Measurements from ENCODE around the gene SMYD3. TPM values are rescaled to one million over a fixed set of nuclear protein-coding genes. Genes with fewer than 3 reads are reported as not detected.

Gene SMYD3
- total and polyA plus RNA-seq, 9 of the 15 experiments (the other 6 are each of a cell fraction or from before 2014, with no cell fraction given): 128 to 440 (median 197) TPM

DNA sequence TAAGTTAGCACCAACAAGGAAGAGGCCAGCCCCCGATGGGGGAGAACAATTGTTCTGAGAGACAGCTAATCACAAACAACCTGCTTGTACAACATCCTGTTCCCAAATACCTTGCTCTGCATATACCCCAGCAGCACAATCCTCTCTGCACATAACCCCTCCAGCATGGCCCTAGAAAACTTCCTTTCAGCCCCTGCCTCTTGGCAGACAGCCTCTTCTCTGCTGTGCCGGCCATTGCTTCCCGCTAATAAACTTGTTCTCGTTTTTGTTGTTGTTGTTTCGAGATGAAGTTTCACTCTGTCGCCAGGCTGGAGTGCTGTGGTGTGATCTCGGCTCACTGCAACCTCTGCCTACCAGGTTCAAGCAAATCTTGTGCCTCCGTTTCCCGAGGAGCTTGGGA lies 392.7 kb downstream of the SMYD3 start:
- Histone ChIP-seq H3K9ac (ENCODE audit: insufficient read depth in 1 of 2, low read depth in 2 of 2, low read length in 2 of 2) (peak overlapping the region; percentile 19 to 63; a peak in 3 of 4 replicates), H3K4me1 (replicated peaks in 1 of 2; ENCODE audit: control insufficient read depth in 2 of 2, insufficient read depth in 2 of 2, low read length in 2 of 2) (peaks cover 9 to 65% of the 10 kb centered on the region in 2 experiments; a peak in 4 of 5 replicates), H2AFZ (ENCODE audit: low read depth, low read length) (peak overlapping the region; percentile 75), H3K9me1 (ENCODE audit: control insufficient read depth, insufficient read depth, low read length) (no peaks in the 10 kb centered on the region), H3K4me2 (ENCODE audit: insufficient read depth, low read length) (peak overlapping the region; percentile 69; the same call in 1 of the 2 replicates), H3K79me2 (ENCODE audit: control insufficient read depth, insufficient read depth, low read length) (peaks cover 14% of the 10 kb centered on the region; the same call in 2 of the 3 replicates), H4K20me1 (replicated peaks; ENCODE audit: control insufficient read depth, insufficient read depth, low read length) (no peaks in the 10 kb centered on the region), H3K27ac (ENCODE audit: extremely low read depth, low read depth, low read length) (peak overlapping the region; percentile 80), H3K27me3 (ENCODE audit: control insufficient read depth in 2 of 2, insufficient read depth in 2 of 2, low read length in 2 of 2) (no peaks in the 10 kb centered on the region), H3K4me3 (no peak overlapping the region), H3K9me3 (replicated peaks; ENCODE audit: control insufficient read depth, insufficient read depth, low read depth, low read length) (no peaks in the 10 kb centered on the region), H3K36me3 (ENCODE audit: control insufficient read depth, insufficient read depth, low read length) (0 out of 3 replicates have a peak, but pooled peaks cover 3% of the 10 kb centered on the region)
- no TSS peak for BruUV-seq (replicated peaks)
- in situ Hi-C loops (cut with MboI): no loop called here
- ChIA-PET POLR2A (no interaction called here), CTCF (ENCODE audit: low intra/inter-chr PET ratio) (no interaction called here)
- 58% methylated on average over 9 of the region's 9 CpGs for whole genome bisulfite sequencing (ENCODE audit: insufficient coverage, low coverage, missing lambda C conversion rate)
- FAIRE-seq (no peak), ATAC-seq (no peak), DNase-seq (ENCODE audit: extremely low read depth in 1 of 4, low spot score in 3 of 4) (no peak)
- intact Hi-C loops (cut with micrococcal nuclease): loop anchor here (5.0 to 10.0 kb wide), 3 partner anchors 82 to 960 kb away; partner anchors contain the start of gene KIF26B
- 0 out of 2 replicates have a peak, but pooled peaks have one; percentile 60 for TF ChIP-seq HBP1 (CRISPR knock-in tag; IDR thresholded peaks at IDR 0.05)
- TF ChIP-seq ZNF3 (CRISPR knock-in tag; IDR thresholded peaks at IDR 0.05): no peak
- 0 out of 4 replicates have a peak, but pooled peaks of 1 of the 2 experiments have one; percentile 14 for TF ChIP-seq MLLT1 (IDR thresholded peaks at IDR 0.05)
- TF ChIP-seq, protein P1, sequence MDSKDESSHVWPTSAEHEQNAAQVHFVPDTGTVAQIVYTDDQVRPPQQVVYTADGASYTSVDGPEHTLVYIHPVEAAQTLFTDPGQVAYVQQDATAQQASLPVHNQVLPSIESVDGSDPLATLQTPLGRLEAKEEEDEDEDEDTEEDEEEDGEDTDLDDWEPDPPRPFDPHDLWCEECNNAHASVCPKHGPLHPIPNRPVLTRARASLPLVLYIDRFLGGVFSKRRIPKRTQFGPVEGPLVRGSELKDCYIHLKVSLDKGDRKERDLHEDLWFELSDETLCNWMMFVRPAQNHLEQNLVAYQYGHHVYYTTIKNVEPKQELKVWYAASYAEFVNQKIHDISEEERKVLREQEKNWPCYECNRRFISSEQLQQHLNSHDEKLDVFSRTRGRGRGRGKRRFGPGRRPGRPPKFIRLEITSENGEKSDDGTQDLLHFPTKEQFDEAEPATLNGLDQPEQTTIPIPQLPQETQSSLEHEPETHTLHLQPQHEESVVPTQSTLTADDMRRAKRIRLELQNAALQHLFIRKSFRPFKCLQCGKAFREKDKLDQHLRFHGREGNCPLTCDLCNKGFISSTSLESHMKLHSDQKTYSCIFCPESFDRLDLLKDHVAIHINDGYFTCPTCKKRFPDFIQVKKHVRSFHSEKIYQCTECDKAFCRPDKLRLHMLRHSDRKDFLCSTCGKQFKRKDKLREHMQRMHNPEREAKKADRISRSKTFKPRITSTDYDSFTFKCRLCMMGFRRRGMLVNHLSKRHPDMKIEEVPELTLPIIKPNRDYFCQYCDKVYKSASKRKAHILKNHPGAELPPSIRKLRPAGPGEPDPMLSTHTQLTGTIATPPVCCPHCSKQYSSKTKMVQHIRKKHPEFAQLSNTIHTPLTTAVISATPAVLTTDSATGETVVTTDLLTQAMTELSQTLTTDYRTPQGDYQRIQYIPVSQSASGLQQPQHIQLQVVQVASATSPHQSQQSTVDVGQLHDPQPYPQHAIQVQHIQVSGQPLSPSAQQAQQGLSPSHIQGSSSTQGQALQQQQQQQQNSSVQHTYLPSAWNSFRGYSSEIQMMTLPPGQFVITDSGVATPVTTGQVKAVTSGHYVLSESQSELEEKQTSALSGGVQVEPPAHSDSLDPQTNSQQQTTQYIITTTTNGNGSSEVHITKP (IDR thresholded peaks at IDR 0.05; ENCODE audit: partially characterized antibody): no peak
- TF ChIP-seq CHAMP1 (IDR thresholded peaks at IDR 0.05): peak; percentile 52; the same call in 1 of the 2 replicates
- no peak for TF ChIP-seq EZH2 (IDR thresholded peaks at IDR 0.05; ENCODE audit: borderline replicate concordance, low read depth, low read length)
- TF ChIP-seq ZNF445 (CRISPR knock-in tag; IDR thresholded peaks at IDR 0.05; ENCODE audit: low read depth): peak; percentile 57; the same call in 1 of the 2 replicates
- 0 out of 2 replicates have a peak, but pooled peaks have one; percentile 23 for TF ChIP-seq ZNF561 (CRISPR knock-in tag; conservative IDR thresholded peaks at IDR 0.05)
- no peak for TF ChIP-seq ZNF384 (IDR thresholded peaks at IDR 0.05; ENCODE audit: low read depth, low read length)
- TF ChIP-seq DMBX1 (CRISPR knock-in tag; IDR thresholded peaks at IDR 0.05; ENCODE audit: borderline replicate concordance): 0 out of 2 replicates have a peak, but pooled peaks have one; percentile 46
- no peak for TF ChIP-seq ESRRA (IDR thresholded peaks at IDR 0.05; ENCODE audit: borderline replicate concordance, low read depth)

All from K562 (cell line).